Activated CD8-positive, alpha-beta memory T cell treated with anti-CD3 and anti-CD28 coated beads, Interleukin-2, amount 50 U/mL, for 1 hour (primary cell): Measurements from ENCODE around the gene UST.
"Not testable (repeated sequence)": the region's sequence is repeated elsewhere in the genome, so short reads cannot be mapped to it uniquely, and the experiment has no call there.

Source experiments
- DNase-seq: peaks from one replicate; pipeline ENCODE4 v3.0.0-alpha.2; 2020; ENCODE audit errors: extremely low read depth

Gene UST

DNA sequence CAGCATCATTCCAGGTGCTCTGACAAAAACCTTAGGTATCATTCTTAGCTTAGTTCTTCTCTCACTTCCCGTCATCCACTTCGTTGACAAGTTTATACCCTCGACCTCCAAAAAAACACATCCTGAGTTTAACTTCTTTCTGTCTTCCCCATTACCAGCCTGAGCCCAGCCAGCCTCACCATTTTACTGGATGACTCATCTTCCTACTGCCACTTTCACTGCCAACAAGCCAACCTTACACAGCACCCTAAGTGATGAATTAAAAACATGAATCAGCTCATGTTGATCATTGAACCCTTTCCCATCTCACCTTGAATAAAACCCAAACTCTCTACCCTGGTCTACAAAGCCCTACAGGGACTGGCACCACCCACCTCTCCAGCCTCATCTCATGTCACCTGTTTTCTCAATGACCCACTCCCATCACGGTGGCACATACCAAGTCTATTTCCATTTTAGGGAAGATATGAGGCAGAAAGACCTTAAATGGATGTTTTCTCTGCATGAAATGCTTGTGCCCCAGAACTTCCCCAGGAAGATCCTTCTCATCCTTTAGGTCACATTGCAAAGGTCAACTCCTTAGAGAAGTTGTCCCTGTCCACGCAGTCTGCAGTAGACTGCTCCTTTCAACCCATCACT is 9.9 kb upstream of the UST start:
- no peak for DNase-seq

DNA sequence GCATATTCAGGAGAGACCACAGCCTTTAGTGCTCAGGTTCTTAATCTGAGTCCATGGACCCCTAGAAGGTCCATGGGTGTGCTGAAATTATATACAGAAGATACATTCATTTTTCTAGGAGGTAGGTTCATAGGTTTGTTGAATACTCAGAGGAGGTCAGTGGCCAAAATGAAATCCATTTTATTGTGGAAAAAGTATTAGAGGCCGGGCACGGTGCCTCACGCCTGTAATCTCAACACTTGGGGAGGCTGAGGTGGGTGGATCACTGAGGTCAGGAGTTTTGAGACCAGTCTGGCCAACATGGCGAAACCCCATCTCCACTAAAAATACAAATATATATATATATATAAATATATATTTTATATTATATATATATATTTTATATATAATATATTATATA is 9.0 kb upstream of the UST start:
- DNase-seq, result no peak

DNA sequence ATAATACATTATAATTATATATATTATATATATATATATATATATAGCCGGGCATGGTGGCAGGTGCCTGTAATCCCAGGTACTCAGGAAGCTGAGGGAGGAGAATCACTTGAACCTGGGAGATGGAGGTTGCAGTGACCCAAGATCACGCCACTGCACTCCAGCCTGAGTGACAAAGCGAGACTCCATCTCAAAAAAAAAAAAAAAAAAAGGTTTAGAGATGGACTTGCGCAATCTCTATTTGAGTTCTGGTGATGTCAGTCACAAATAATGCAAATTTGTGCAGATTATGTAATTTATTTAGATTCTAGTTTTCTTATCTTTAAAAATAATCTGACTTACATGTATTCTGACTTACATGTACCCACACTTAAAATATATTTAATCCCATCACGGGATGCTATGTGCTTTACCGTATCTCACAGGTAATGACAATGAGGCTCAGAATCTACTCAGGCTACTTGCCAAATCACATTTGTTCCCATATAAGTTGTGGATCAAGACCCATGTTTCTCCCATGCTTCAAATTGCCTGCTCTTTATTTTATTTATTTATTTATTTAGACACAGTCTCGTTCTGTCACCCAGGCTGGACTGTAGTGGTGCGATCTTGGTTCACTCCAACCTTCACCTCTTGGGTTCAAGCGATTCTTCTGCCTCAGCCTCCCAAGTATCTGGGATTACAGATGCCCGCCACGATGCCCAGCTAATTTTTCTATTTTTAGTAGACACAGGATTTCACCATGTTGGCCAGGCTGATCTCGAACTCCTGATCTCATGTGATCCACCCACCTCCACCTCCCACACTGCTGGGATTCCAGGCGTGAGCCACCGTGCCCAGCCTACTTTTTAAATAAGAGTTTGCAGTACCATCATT is 7.6 kb upstream of the UST start:
- no peak for DNase-seq

GRCh38 chr6:148739822-148740128 is 7.1 kb upstream of the UST start:
- no peak for DNase-seq

DNA sequence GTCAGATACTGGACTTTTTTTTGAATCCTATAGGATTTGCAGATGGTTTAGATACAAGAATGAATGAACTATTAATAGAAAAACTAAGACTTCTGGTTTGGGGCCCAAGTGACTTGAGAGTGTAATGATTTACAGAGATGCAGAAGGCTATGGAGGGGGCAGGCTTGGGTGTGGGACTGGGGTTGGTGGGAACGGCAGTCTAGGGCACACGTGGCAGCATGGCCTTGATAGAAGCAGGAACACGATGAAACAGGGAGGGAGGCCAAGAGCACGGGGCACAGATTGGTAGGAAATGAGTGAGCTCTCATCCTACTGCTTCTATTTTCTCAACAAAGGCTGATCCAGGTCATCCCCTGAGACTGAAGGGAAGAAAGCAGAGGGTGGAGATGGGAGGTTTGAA is 3.4 kb upstream of the UST start:
- no peak for DNase-seq

GRCh38 chr6:148745926-148746325 is 904 bp upstream of the UST start:
- no peak for DNase-seq

- DNase-seq, result no peak
Measured at GRCh38 chr6:148747145-148747470, 278 bp downstream of the UST start.

DNA sequence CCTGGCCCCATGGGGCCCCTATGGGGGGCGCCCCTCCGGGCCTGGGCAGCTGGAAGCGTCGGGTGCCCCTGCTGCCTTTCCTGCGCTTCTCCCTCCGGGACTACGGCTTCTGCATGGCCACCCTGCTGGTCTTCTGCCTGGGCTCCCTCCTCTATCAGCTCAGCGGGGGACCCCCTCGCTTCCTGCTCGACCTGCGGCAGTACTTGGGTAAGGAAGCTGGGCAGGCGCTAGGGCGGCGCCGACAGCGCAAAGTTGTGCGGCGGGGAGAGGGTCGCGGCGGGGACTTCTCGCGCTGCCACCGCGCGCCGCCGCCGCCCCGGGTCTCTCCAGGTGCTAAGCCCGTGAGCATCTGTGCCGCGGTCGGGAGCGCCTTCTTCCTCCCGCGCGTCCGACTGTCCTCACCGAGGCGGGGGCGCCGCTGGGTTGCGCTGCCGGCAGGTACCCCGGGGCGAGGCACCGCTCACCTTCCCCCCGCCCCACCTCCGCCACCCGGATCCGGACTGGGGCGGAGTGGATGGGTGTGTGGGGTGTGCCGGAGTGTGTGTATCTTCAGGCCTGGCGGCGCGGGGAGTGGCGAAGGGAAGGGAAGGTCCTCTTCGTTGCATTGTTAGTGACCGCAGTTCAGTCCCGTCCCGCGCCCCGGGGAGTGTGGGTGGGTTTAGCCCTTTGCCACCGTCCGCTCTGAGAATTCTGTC is 788 bp downstream of the UST start:
- DNase-seq, result no peak

DNA sequence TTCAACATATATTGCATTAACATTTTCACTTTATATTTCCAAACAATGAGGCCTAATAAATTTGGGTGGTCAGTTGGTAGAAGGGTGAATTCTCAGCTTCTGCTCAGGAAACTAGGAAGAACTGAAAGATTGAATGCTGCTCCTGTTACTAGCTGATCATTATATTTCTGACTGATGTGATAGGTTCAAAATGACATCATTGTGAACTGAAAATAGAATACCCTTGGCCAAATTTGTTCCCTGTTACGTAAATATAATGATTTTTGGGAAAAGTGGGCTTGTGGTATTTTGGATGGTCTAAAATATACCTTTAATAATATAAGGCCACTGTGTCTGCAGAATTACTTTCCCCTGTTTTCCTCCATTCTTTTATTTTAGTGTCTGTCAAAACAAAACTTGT is 2.8 kb downstream of the UST start:
- DNase-seq, result no peak

- DNase-seq, result no peak
Measured at GRCh38 chr6:148750838-148751792, 4.3 kb downstream of the UST start.

DNA sequence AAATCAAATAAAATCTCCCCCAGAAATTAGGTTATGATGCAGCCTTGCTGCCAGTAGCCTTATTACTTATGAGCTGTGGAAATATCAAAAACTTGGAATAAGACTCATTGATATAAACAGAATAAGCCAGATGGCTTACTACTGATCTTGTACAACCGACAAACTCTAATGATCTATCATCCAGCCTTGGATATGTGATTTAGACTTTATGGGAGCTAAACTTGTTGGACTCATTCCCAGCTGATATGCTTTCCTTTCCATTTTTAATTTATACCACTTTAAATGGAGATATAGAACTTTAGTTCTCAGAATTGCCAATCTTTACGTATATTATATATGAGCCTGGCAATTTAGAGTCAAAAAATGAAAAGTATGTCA is 5.0 kb downstream of the UST start:
- no peak for DNase-seq

- not testable (repeated sequence) for DNase-seq
Measured at GRCh38 chr6:148755379-148755778, 8.5 kb downstream of the UST start.

DNA sequence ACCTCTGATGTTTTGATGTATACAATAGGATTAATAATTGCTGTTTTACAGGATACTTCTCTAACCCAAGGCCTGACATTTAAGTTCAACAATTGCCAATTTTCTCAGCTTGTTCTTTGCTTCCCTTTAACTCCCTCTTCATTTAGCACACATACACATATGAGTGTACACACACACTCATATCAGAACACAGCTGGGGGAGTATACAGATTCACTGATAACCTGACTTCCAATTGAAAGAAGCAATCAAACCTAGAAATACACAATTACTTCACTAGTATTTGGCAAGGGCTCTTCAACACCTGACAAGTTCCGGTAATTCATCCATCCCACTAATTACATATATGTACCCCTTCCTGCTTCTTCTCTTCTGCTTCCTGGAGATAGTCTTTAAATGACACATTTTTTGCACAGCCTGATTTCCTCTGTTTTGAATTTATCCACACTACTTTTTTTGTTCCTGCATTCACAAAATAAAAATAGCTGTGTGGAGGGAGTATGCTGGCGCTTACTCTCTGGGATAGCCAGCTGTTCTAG is 11.2 kb downstream of the UST start:
- no peak for DNase-seq

GRCh38 chr6:148758492-148758891 is 11.7 kb downstream of the UST start:
- no peak for DNase-seq

- DNase-seq, result no peak
Measured at GRCh38 chr6:148760258-148760534, 13.4 kb downstream of the UST start.

GRCh38 chr6:148760568-148761526 is 14.0 kb downstream of the UST start:
- DNase-seq, result no peak

DNA sequence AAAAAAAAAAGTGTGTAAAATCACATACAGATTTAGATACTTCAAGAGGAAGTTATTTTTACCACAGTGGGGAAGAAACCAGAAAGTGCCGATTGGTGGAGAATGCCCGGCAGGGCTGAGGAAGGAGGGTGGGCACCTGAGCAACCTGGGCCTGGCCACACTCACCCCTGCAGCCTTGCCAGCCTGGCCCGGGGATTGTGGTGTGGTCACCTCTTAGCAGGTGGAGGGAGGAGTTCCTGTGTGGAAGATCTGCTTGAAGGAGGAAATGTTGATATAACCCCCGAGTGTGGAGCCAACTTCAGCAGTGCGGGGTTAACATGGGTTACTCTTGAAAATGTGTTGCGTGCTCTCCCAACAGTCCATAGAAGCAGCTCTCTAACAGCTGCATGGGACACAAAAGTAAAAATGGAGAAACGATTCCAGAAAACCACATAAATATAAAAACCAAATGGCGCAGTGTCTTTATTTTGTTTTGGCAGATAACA is 14.7 kb downstream of the UST start:
- DNase-seq, result no peak

GRCh38 chr6:148762231-148762630 is 15.4 kb downstream of the UST start:
- no peak for DNase-seq

- not testable (repeated sequence) for DNase-seq
Measured at GRCh38 chr6:148764259-148765020, 17.6 kb downstream of the UST start.
